Activated CD8-positive, alpha-beta memory T cell treated with anti-CD3 and anti-CD28 coated beads, Interleukin-2, amount 10 ng/mL, durations not matched to agents 7 days and 5 days (primary cell): ENCODE measurements around the gene SLC66A3. TPM values are rescaled to one million over a fixed set of nuclear protein-coding genes. Genes with fewer than 3 reads are reported as not detected.

Experiments used
- ATAC-seq: fragments of 150-1000 bp; cut with Tn5 transposase; one replicate; pipeline ENCODE4 v1.10.0; 2021; ENCODE audit warnings: moderate library complexity
- CTCF ChIA-PET: fragments of 350-600 bp; sonication (Branson Sonifier 250); formaldehyde crosslinking; loops from one replicate; lab custom pipeline; 2021; ENCODE audit warnings: antibody characterized with exemption; lab: Charles Lee
- DNase-seq: peaks from one replicate; pipeline ENCODE4 v3.0.0-alpha.2; 2020
- H3K27ac Mint-ChIP-seq: one replicate; pipeline ENCODE4 v1.8.0; 2021; ENCODE audit warnings: mild to moderate bottlenecking, mixed read lengths
- H3K27me3 Mint-ChIP-seq: one replicate; pipeline ENCODE4 v1.8.0; 2021; ENCODE audit warnings: mixed read lengths
- H3K36me3 Mint-ChIP-seq: one replicate; pipeline ENCODE4 v1.8.0; 2021; ENCODE audit warnings: mild to moderate bottlenecking, mixed read lengths
- H3K4me1 Mint-ChIP-seq: one replicate; pipeline ENCODE4 v1.8.0; 2021; ENCODE audit warnings: mixed read lengths
- H3K4me3 Mint-ChIP-seq: one replicate; pipeline ENCODE4 v1.8.0; 2021; ENCODE audit warnings: mild to moderate bottlenecking, moderate library complexity, mixed read lengths
- H3K9me3 Mint-ChIP-seq: one replicate; pipeline ENCODE4 v1.8.0; 2022; ENCODE audit warnings: low read depth, mixed read lengths
- total RNA-seq, 2 experiments: library from RNA; stranded (reverse); gene quantifications; one replicate each; pipeline ENCODE4 v1.2.3, GENCODE V29; 2021

Gene SLC66A3
- total RNA-seq, 2 experiments from 2014 or later = 9.9 to 15.9 TPM

GRCh38 chr2:11128243-11128951 is 26.9 kb upstream of the SLC66A3 start:
- Mint-ChIP-seq H3K4me3 (no peak overlapping the region), H3K27ac (no peak overlapping the region), H3K27me3 (peaks cover 22% of the 10 kb centered on the region)

DNA sequence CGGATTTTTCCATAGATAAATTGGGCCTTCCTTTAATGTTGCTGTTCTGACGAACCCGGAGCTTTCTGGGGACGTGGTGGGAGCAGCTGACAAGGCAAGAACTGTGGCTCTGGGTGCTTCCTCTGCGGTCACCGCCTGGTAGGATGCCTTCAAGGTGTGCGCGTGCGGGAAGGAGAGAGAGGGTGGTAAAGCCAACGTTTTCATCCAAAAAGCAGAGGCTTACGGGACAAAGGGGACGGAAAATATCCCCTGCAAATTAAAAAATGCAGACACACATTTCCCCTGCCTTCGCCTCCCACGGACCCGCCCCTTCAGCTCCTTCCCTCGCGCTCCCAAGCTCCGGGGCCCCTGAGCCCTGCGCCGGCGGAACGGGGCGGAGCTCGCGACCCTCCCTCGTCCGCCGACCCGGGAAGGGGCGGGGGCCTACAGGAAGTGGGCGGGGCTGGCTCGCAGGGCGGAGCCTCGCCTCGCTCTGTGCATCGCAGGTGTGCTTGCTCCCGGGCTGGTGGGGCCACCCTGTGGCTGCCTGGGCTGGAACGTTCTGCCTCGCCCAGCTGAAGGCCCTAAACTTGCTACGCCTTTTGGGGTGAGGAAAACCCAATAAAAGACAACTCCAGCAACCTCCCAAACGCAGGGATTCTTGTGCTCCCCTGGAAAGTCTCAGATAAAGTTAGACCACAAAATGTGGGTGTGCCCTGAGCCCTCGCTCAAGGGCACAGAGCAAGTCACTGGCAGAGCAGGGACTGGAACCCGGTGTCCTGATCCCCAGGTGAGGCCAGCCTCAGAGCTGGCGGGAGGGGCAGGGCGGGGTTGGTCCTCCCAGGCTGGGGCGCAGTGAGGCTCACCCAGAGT is 25.4 kb upstream of the SLC66A3 start:
- Mint-ChIP-seq H3K9me3 (no peaks in the 10 kb centered on the region), H3K27ac (no peak overlapping the region), H3K4me3 (peak overlapping the region; percentile 50), H3K36me3 (no peaks in the 10 kb centered on the region), H3K27me3 (peaks cover 17% of the 10 kb centered on the region), H3K4me1 (peaks cover 25% of the 10 kb centered on the region)
- CTCF ChIA-PET = interaction anchor here (0.7 to 7.2 kb wide), 12 partner anchors 13 to 455 kb away, joined by 3 to 121 read pairs (median 4); partner anchors contain the start of gene E2F6
- peak; percentile 77 for DNase-seq
- ATAC-seq = peak; percentile 83

More at GRCh38 chr2:11128243-11128951, 26.9 kb upstream of the SLC66A3 start:
- Mint-ChIP-seq H3K4me1 (peaks cover 29% of the 10 kb centered on the region), H3K9me3 (no peaks in the 10 kb centered on the region), H3K36me3 (no peaks in the 10 kb centered on the region)
- CTCF ChIA-PET = interaction anchor here (0.9 to 7.2 kb wide), 4 partner anchors 12 to 456 kb away, joined by 3 to 121 read pairs (median 60); no protein-coding TSS in a partner anchor
- ATAC-seq (no peak), DNase-seq (no peak)

GRCh38 chr2:11131166-11131920 is 23.9 kb upstream of the SLC66A3 start:
- ATAC-seq = no peak
- H3K27ac Mint-ChIP-seq = no peak overlapping the region

GRCh38 chr2:11132036-11132671 is 23.1 kb upstream of the SLC66A3 start:
- DNase-seq (no peak), ATAC-seq (no peak)
- peak overlapping the region; percentile 68 for H3K4me3 Mint-ChIP-seq
- no peaks in the 10 kb centered on the region for H3K9me3 Mint-ChIP-seq
- peaks cover 16% of the 10 kb centered on the region for H3K27me3 Mint-ChIP-seq
- no peaks in the 10 kb centered on the region for H3K36me3 Mint-ChIP-seq
- CTCF ChIA-PET = interaction anchor here (0.6 to 7.2 kb wide), 39 partner anchors 9 to 550 kb away, joined by 3 to 121 read pairs (median 5); partner anchors contain the start of genes E2F6, PDIA6, ROCK2 and SLC66A3
- H3K27ac Mint-ChIP-seq = no peak overlapping the region
- peaks cover 26% of the 10 kb centered on the region for H3K4me1 Mint-ChIP-seq

More at GRCh38 chr2:11131166-11131920, 23.9 kb upstream of the SLC66A3 start:
- CTCF ChIA-PET = interaction anchor here (0.9 to 7.2 kb wide), 22 partner anchors 8 to 453 kb away, joined by 3 to 121 read pairs (median 10); partner anchors contain the start of genes E2F6, PDIA6, ROCK2 and SLC66A3
- no peaks in the 10 kb centered on the region for H3K36me3 Mint-ChIP-seq
- no peak for DNase-seq
- no peaks in the 10 kb centered on the region for H3K9me3 Mint-ChIP-seq
- H3K27me3 Mint-ChIP-seq = peaks cover 13% of the 10 kb centered on the region
- peaks cover 26% of the 10 kb centered on the region for H3K4me1 Mint-ChIP-seq
- H3K4me3 Mint-ChIP-seq = no peak overlapping the region

DNA sequence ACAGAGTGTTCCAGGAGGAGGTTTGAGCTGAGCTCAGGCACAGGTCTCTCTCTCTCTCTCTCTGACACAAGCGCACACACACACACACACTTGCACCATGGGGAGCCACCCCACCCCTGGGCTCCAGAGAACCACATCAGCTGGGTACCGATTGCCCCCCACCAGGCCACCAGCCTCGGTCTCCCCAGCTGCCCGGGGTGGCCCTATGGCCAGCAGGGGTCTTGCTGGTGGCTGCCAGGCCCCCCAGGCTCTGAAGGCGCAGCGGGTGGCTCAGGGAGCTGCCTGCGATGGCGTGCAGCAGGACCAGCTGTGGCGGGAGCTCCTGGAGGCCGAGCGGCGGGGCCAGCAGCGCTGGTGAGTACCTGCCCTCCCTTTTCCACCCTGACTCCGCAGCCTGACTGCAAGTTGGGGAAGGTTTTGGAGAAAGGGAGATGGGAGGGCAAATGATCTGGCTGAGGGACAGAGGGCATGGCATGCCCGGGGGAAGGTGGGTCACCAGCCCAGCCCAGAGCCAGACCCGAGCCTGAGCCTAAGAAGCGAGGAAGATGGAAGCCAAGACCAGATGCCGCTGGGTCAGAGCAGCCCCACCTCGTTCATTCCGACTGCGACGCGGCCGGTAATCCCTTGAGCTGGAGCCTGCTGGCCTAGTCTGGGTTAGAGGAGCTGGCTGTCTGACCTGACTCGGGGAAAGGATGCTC is 21.9 kb upstream of the SLC66A3 start:
- H3K4me3 Mint-ChIP-seq = peak overlapping the region; percentile 68

GRCh38 chr2:11133936-11134320 is 21.3 kb upstream of the SLC66A3 start:
- H3K36me3 Mint-ChIP-seq = no peaks in the 10 kb centered on the region
- CTCF ChIA-PET = interaction anchor here (1.2 to 7.2 kb wide), 15 partner anchors 10 to 548 kb away, joined by 3 to 121 read pairs (median 17); partner anchors contain the start of genes E2F6 and SLC66A3
- H3K4me3 Mint-ChIP-seq = no peak overlapping the region
- ATAC-seq = no peak
- H3K27ac Mint-ChIP-seq = no peak overlapping the region
- DNase-seq = no peak
- no peaks in the 10 kb centered on the region for H3K9me3 Mint-ChIP-seq
- peaks cover 13% of the 10 kb centered on the region for H3K27me3 Mint-ChIP-seq
- H3K4me1 Mint-ChIP-seq = peaks cover 26% of the 10 kb centered on the region

More for the DNA sequence above, 21.9 kb upstream of the SLC66A3 start:
- peak overlapping the region; percentile 79 for H3K27ac Mint-ChIP-seq
- H3K36me3 Mint-ChIP-seq = no peaks in the 10 kb centered on the region
- H3K27me3 Mint-ChIP-seq = peaks cover 13% of the 10 kb centered on the region
- CTCF ChIA-PET = interaction anchor here (0.6 to 7.2 kb wide), 39 partner anchors 9 to 549 kb away, joined by 3 to 121 read pairs (median 5); partner anchors contain the start of genes E2F6, PDIA6 and SLC66A3
- ATAC-seq (no peak), DNase-seq (no peak)
- no peaks in the 10 kb centered on the region for H3K9me3 Mint-ChIP-seq
- peaks cover 26% of the 10 kb centered on the region for H3K4me1 Mint-ChIP-seq

DNA sequence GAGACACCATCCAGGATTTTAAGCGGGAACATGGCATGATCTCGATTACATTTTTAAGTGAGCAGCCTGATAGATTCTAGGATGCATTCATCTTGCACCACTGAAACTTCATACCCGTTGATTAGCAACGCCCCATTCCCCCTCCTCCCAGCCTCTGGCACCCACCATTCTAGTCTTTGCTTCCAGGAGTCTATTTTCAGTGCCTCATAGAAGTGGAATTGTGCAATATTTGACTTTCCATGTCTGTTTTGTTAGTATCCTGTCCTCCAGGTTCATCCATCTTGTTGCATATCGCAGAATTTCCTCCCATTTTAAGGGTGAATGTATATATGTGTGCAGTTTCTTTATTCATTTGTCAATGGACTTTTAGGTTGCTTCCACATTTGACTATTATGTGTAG is 20.9 kb upstream of the SLC66A3 start:
- CTCF ChIA-PET = interaction anchor here (1.4 to 7.2 kb wide), 8 partner anchors 11 to 450 kb away, joined by 5 to 121 read pairs (median 36); partner anchors contain the start of gene SLC66A3
- Mint-ChIP-seq H3K27ac (no peak overlapping the region), H3K27me3 (peaks cover 13% of the 10 kb centered on the region), H3K9me3 (no peaks in the 10 kb centered on the region), H3K4me3 (no peak overlapping the region), H3K4me1 (peaks cover 26% of the 10 kb centered on the region), H3K36me3 (no peaks in the 10 kb centered on the region)
- DNase-seq (no peak), ATAC-seq (no peak)

DNA sequence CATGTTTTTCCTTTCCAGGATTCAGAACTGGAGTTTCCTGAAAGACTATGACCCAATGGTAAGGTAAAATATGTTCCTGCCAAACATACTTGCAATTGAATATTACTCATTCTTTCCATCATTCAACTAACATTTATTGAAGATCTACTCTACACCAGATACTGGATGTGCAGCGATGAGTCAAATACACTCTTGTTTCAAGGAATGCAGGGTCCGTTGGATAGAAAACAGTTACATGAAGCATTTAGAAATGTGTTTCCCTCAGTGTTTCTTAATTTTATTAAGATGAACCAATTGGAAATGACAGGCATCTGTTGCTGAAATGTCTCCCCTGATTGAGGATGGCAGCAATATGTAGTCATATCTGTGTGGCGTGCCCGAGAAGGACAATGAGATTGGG is 14.8 kb upstream of the SLC66A3 start:
- CTCF ChIA-PET = interaction anchor here (0.7 kb wide), 1 partner anchor 208 kb away, joined by 3 read pairs; no protein-coding TSS in a partner anchor
- ATAC-seq (no peak), DNase-seq (no peak)
- no peak overlapping the region for H3K4me3 Mint-ChIP-seq
- no peaks in the 10 kb centered on the region for H3K4me1 Mint-ChIP-seq
- peaks cover 33% of the 10 kb centered on the region for H3K27me3 Mint-ChIP-seq
- H3K36me3 Mint-ChIP-seq = no peaks in the 10 kb centered on the region
- no peak overlapping the region for H3K27ac Mint-ChIP-seq
- no peaks in the 10 kb centered on the region for H3K9me3 Mint-ChIP-seq

GRCh38 chr2:11141319-11141718 is 13.9 kb upstream of the SLC66A3 start:
- Mint-ChIP-seq H3K36me3 (no peaks in the 10 kb centered on the region), H3K9me3 (no peaks in the 10 kb centered on the region), H3K27ac (no peak overlapping the region), H3K4me1 (no peaks in the 10 kb centered on the region), H3K4me3 (no peak overlapping the region), H3K27me3 (peaks cover 30% of the 10 kb centered on the region)
- CTCF ChIA-PET = no interaction called here
- DNase-seq (no peak), ATAC-seq (no peak)

GRCh38 chr2:11142330-11142729 is 12.9 kb upstream of the SLC66A3 start:
- Mint-ChIP-seq H3K4me1 (no peaks in the 10 kb centered on the region), H3K4me3 (no peak overlapping the region), H3K27me3 (peaks cover 26% of the 10 kb centered on the region), H3K9me3 (no peaks in the 10 kb centered on the region), H3K36me3 (no peaks in the 10 kb centered on the region), H3K27ac (no peak overlapping the region)
- ATAC-seq = peak; percentile 33
- no peak for DNase-seq
- CTCF ChIA-PET = interaction anchor here (0.6 to 1.4 kb wide), 3 partner anchors 10 to 440 kb away, joined by 3 to 4 read pairs (median 3); a partner anchor contains a TSS

DNA sequence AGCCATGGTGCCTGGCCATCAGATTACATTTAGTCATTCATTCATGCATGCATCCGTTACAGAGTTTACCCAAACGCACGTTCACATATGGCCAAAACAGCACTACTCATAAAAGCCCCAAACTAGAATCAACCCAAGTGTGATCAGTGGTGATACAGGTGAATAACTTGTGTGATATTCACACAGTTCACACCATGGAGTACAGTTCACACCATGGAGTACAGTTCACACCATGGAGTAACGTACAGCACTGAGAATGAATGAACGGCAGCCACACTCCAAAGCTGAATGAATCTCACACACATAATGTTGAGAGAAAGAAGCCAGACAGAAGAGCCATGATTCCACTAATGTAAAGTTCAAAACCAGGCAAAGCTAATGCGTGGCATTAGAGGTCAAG is 12.3 kb upstream of the SLC66A3 start:
- H3K4me1 Mint-ChIP-seq = no peaks in the 10 kb centered on the region
- no peaks in the 10 kb centered on the region for H3K9me3 Mint-ChIP-seq
- peaks cover 26% of the 10 kb centered on the region for H3K27me3 Mint-ChIP-seq
- H3K36me3 Mint-ChIP-seq = no peaks in the 10 kb centered on the region
- DNase-seq (no peak), ATAC-seq (no peak)
- no peak overlapping the region for H3K4me3 Mint-ChIP-seq
- no peak overlapping the region for H3K27ac Mint-ChIP-seq
- CTCF ChIA-PET = interaction anchor here (1.4 to 2.2 kb wide), 3 partner anchors 10 to 440 kb away, joined by 4 to 11 read pairs (median 4); a partner anchor contains a TSS
